ENCODE results near the gene TRMT44. TPM values are rescaled to one million over a fixed set of nuclear protein-coding genes. Genes with fewer than 3 reads are reported as not detected.

Gene TRMT44
- polyA plus RNA-seq, 1 experiment: 7.0 TPM

GRCh38 chr4:8472689-8473197 is 32.2 kb downstream of the TRMT44 start:
- Histone ChIP-seq H3K4me3 (ENCODE audit: low read depth, low read length) (no peak overlapping the region), H3K27me3 (ENCODE audit: control insufficient read depth, insufficient read depth, low read length) (peaks cover 2% of the 10 kb centered on the region), H3K27ac (ENCODE audit: low read depth, low read length) (peak overlapping the region; percentile 96), H3K9me3 (ENCODE audit: control insufficient read depth, insufficient read depth, low read length) (no peaks in the 10 kb centered on the region; the same call in 1 of the 2 replicates)
- no peak for TF ChIP-seq CTCF (IDR thresholded peaks at IDR 0.05; ENCODE audit: low read depth, low read length)
- DNase-seq (ENCODE audit: low read depth, low spot score): peak; percentile 96
- CTCF ChIA-PET: interaction anchor here (0.8 to 2.4 kb wide), 8 partner anchors 29 to 165 kb away, joined by 3 to 14 read pairs (median 4); partner anchors contain the start of gene CPZ
- POLR2A ChIA-PET: interaction anchor here (0.6 to 1.8 kb wide), 6 partner anchors 44 to 127 kb away, joined by 3 to 9 read pairs (median 4); partner anchors contain the start of gene CPZ

GRCh38 chr4:8473198-8473919 is 32.8 kb downstream of the TRMT44 start:
- Histone ChIP-seq H3K27ac (ENCODE audit: low read depth, low read length) (peak overlapping the region; percentile 96), H3K4me3 (ENCODE audit: low read depth, low read length) (no peak overlapping the region), H3K9me3 (ENCODE audit: control insufficient read depth, insufficient read depth, low read length) (no peaks in the 10 kb centered on the region; the same call in 1 of the 2 replicates), H3K27me3 (ENCODE audit: control insufficient read depth, insufficient read depth, low read length) (peaks cover 2% of the 10 kb centered on the region)
- POLR2A ChIA-PET: interaction anchor here (0.6 to 1.8 kb wide), 6 partner anchors 45 to 126 kb away, joined by 3 to 9 read pairs (median 4); partner anchors contain the start of gene CPZ
- peak; percentile 23; the same call in 1 of the 2 replicates for TF ChIP-seq CTCF (IDR thresholded peaks at IDR 0.05; ENCODE audit: low read depth, low read length)
- DNase-seq (ENCODE audit: low read depth, low spot score): no peak
- CTCF ChIA-PET: interaction anchor here (0.9 to 2.4 kb wide), 4 partner anchors 28 to 164 kb away, joined by 3 to 14 read pairs (median 5); partner anchors contain the start of gene CPZ

GRCh38 chr4:8473920-8474590 is 33.5 kb downstream of the TRMT44 start:
- ChIA-PET CTCF (interaction anchor here (1.4 to 2.4 kb wide), 2 partner anchors 27 to 119 kb away, joined by 3 to 14 read pairs; partner anchors contain the start of gene CPZ), POLR2A (interaction anchor here (1.8 kb wide), 1 partner anchor 118 kb away, joined by 4 read pairs; the partner anchor contains the start of gene CPZ)
- peaks cover 2% of the 10 kb centered on the region for H3K27me3 ChIP-seq (ENCODE audit: control insufficient read depth, insufficient read depth, low read length)
- H3K4me3 ChIP-seq (ENCODE audit: low read depth, low read length): no peak overlapping the region
- no peak for TF ChIP-seq CTCF (IDR thresholded peaks at IDR 0.05; ENCODE audit: low read depth, low read length)
- DNase-seq (ENCODE audit: low read depth, low spot score): no peak
- no peak overlapping the region for H3K27ac ChIP-seq (ENCODE audit: low read depth, low read length)
- no peaks in the 10 kb centered on the region; the same call in 1 of the 2 replicates for H3K9me3 ChIP-seq (ENCODE audit: control insufficient read depth, insufficient read depth, low read length)

GRCh38 chr4:8474856-8475255 is 34.3 kb downstream of the TRMT44 start:
- Histone ChIP-seq H3K27me3 (ENCODE audit: control insufficient read depth, insufficient read depth, low read length) (peaks cover 2% of the 10 kb centered on the region), H3K9me3 (ENCODE audit: control insufficient read depth, insufficient read depth, low read length) (no peaks in the 10 kb centered on the region; the same call in 1 of the 2 replicates), H3K27ac (ENCODE audit: low read depth, low read length) (no peak overlapping the region), H3K4me3 (ENCODE audit: low read depth, low read length) (no peak overlapping the region)
- ChIA-PET POLR2A (no interaction called here), CTCF (interaction anchor here (1.9 kb wide), 1 partner anchor 132 kb away, joined by 5 read pairs; no protein-coding TSS in a partner anchor)
- no peak for TF ChIP-seq CTCF (IDR thresholded peaks at IDR 0.05; ENCODE audit: low read depth, low read length)
- DNase-seq (ENCODE audit: low read depth, low spot score): no peak

Data from AG04450 (cell line).